ENCODE results near the gene STRA8.

STRA8 gene

DNA sequence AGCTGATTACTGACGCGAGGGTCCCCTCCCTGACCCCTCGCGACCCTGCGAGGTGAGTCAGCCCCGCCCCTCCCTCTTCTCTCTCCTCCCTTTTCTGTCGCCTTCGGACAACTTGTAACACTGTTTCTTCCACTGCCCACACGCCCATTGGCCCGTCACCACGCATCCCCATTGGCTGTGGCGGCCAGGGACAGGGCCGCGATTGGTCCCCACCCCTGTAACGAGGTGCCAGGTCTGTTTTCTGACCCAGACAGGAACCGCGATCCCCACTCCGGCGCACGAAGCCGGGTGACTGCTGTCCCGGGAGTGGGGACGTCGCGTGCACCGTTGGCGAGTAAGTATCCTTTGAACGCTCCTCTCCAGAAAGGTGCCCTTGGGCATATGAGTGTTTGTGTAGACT lies at the start of gene STRA8:
STRA8 (plus strand) TSS at position 269 of the 400 bp plus-strand sequence. CDS start 6,687 bp downstream, outside the sequence.
- DNase-seq (ENCODE audit: low read depth in 2 of 2): no peak

DNA sequence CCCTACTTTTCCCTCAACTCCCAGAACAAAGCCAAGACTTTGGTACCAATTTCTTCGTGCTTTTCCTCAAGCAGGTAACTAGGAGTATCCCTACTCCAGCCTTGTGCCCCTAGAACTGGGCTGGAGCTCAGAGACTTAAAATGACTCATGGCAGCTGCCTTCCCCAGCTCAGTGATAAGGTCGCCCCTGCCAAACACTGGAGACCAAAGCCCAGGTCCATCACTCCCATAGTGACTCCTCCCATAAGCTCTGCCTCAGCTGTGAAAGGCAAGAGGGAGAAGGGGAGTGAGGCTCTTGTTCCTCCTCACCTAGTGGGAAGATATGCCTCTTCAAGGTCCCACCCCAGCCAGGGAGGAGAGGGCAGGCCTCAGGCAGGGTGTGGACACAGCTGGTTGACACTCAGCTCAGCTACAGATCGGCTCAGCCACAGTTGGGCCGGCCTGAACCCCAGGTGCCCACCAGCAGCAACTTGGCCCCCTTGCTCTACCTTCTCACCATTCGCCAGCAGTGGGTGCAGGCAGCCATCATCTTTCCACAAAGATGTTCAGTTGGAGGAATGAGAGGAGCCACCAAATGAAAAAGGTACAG lies 49.3 kb upstream of the STRA8 start:
- no peak for DNase-seq (ENCODE audit: low read depth in 2 of 2)

- no peak for DNase-seq (ENCODE audit: low read depth in 2 of 2)
These were observed 48.0 kb upstream of the STRA8 start for GRCh38 chr7:135185471-135186260.

GRCh38 chr7:135186261-135186540 lies 47.4 kb upstream of the STRA8 start:
- DNase-seq (ENCODE audit: low read depth in 2 of 2): no peak

- no peak for DNase-seq (ENCODE audit: low read depth in 2 of 2)
These were observed 46.8 kb upstream of the STRA8 start for GRCh38 chr7:135186841-135187253.

GRCh38 chr7:135188298-135188984 lies 45.2 kb upstream of the STRA8 start:
- no peak for DNase-seq (ENCODE audit: low read depth in 2 of 2)

DNA sequence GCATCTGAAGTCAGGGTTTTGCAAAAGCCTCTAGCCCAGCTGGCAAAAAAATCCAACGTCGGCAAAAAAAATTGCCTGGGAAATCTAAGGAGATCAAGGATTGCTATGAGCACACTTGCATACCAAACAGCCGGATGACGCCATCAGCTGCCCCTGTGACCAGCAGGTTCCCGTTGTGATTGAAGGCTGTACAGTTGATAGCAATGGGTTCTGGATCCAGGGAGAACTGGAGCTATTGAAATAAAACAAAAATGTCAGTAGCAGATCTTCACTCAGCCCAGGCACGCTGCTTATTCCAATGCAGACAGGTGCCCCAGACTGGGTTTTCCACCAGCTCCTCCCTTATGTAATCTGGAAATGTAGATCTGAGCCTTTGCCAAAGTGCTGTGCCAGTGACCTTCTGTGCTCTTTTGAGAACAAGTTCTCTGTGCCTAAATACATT lies 44.4 kb upstream of the STRA8 start:
- no peak for DNase-seq (ENCODE audit: low read depth in 2 of 2)

GRCh38 chr7:135189961-135190360 lies 43.7 kb upstream of the STRA8 start:
- DNase-seq (ENCODE audit: low read depth in 2 of 2): peak; percentile 57 to 60

GRCh38 chr7:135190703-135191102 lies 42.9 kb upstream of the STRA8 start:
- no peak for DNase-seq (ENCODE audit: low read depth in 2 of 2)

DNA sequence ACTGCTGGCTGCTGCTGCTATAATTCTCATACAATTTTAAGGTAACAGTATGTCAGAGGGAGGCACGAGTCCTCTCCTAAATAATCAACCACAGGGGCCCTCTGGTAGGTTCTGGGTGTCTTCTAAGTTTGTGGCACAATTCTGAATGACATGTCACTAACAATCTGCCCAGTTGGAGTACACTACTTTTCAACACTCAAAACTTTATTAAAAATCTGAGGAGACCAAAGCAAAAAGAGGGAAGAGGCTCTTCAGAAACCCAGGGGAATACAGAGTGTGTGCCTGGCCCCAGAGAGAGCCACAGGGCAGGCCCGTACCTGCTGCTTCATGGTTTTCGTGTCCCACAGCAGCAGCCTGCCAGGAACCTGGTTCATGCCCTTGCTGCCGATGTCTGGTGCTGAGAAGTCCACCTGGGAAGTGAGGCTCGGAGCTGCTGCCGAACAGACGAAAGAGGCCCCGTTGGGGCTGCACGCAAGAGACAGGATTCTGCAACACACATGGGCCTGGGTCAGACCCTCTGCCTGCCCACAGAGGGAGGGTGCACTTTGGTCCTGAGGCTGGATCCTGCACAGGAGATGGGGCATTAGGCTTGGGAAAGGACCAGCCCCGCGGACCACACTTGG lies 40.6 kb upstream of the STRA8 start:
- DNase-seq (ENCODE audit: low read depth in 2 of 2): no peak

DNA sequence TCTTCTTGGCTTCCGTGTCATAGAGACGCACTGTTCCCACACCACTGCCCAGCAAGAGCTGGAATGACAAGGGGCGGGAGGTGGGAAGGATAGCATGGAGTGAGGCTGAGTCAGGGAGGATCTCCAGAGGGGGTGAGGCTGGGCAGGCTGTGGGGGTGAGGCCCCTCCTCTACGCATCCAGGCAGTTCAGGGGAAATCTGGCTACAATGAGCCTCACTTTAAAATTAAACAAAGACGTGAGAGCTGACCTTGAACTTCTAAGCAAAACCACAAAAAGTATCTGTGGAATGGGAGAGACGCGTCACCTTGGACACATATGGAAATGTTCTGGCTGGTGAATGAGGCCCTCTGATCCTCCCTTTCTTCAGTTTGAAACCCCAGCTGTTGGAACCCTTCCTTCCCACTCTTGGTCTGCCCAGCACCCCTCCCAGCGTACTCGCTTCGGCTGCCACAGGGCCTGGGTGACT lies 40.0 kb upstream of the STRA8 start:
- peak; percentile 92 to 94 for DNase-seq (ENCODE audit: low read depth in 2 of 2)

DNA sequence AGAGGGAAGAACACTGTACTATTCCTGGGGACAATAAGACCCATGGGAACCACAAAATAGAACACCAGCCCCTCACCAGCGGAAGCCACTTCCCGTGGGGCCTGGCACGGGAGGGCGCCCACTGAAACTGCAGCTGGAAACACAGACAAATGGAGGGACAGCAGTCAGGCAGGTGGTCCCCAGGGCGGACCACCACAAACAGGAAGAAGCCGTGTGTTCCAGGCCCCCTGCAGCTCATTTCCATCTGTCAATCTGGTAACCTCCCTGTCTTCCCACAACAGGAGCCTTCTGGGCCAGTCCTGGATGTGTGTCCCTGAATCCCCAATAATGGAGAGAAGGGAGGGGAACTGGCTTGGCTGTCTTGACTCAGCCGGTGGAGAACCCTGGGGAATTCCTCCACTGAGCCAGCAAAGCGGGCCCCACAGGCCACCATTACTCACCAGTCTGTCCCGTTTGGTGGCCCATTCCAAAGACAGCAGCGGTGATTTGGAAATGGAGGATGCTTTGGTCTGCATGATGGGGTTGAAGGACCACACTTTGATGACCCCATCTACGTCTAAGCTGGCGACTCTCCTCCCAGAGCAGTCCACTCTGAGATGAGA lies 39.0 kb upstream of the STRA8 start:
- no peak for DNase-seq (ENCODE audit: low read depth in 2 of 2)

- no peak for DNase-seq (ENCODE audit: low read depth in 2 of 2)
These were observed 38.5 kb upstream of the STRA8 start for GRCh38 chr7:135195156-135195555.

- DNase-seq (ENCODE audit: low read depth in 2 of 2): no peak
These were observed 37.5 kb upstream of the STRA8 start for GRCh38 chr7:135195968-135196629.

GRCh38 chr7:135197343-135197742 lies 36.3 kb upstream of the STRA8 start:
- DNase-seq (ENCODE audit: low read depth in 2 of 2): no peak

DNA sequence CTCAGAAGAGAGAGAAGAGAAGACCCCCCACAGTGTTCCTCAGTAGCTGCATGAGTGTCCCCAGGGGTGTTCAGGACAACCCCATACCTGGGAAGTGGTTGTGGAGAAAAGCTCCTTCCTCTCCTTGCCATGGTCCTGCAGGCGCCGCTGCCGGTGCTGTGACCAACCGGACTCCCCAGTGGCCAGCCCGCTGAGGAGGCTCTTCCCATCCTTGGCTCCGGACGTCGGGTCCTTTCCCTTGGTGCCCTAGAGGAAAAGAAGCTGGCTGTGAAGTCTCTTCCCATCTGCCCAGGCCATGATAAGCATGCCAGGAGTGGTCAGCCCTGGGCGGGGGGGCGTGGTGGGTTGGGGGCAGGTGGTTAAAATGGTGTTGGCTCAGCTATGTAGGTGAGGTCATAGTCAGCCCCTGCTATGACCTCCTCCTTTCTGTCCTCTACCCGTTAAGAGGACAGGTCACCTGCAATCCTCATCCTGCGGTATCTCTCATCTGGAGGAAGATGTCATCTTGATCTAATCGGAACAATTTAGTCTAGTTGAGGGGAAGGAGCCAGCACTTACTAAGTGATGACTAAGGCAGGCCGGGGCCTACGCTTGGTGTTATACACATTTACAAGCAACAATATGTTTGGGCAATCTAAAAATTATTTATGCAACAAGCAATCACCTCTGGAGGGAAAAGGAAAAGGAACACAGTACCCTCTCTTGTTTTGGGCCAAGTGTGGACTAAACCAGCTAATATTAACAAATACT lies 35.6 kb upstream of the STRA8 start:
- no peak for DNase-seq (ENCODE audit: low read depth in 2 of 2)

DNA sequence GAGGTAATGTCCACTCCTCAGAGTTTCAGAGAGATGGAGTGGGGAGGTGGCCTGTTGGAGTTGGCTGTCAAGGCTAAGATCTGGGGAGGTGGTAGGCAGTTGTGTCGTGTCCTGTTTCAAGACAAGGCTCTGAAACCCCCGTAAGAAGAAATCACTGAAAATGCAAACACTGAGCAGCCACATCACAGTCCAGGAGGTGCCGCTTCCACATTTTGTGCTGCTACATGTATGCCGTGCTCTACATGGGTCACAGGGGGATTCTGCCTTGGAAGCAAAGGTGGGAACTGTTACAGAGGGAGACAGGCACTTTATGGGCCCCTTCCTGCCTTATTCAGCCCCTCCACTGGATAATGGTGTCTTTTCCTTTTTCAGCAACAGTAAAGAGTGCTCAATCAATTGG lies 34.2 kb upstream of the STRA8 start:
- no peak for DNase-seq (ENCODE audit: low read depth in 2 of 2)

- DNase-seq (ENCODE audit: low read depth in 2 of 2): no peak
These were observed 32.8 kb upstream of the STRA8 start for GRCh38 chr7:135200821-135201331.

- no peak for DNase-seq (ENCODE audit: low read depth in 2 of 2)
These were observed 32.3 kb upstream of the STRA8 start for GRCh38 chr7:135201350-135201749.

- DNase-seq (ENCODE audit: low read depth in 2 of 2): no peak
These were observed 29.3 kb upstream of the STRA8 start for GRCh38 chr7:135204341-135204749.

GRCh38 chr7:135204876-135205275 lies 28.8 kb upstream of the STRA8 start:
- no peak for DNase-seq (ENCODE audit: low read depth in 2 of 2)

Data from fibroblast of skin of left quadriceps (primary cell).